HTERT RPE-1 (cell line): ENCODE measurements around the gene PDIK1L.

Source experiments
- in situ Hi-C: fragments of 300-500 bp; cut with MboI; formaldehyde crosslinking; loops from 4 replicates; pipeline ENCODE4 v1.14.3; 2020; ENCODE audit warnings: low sequenced_read_pairs

Gene PDIK1L

GRCh38 chr1:26153966-26154532, 42.4 kb downstream of the PDIK1L start:
- in situ Hi-C loops = no loop called here

GRCh38 chr1:26154750-26155149, 43.1 kb downstream of the PDIK1L start:
- in situ Hi-C loops = no loop called here

GRCh38 chr1:26155370-26156284, 44.0 kb downstream of the PDIK1L start:
- in situ Hi-C loops = no loop called here

- in situ Hi-C loops = no loop called here
These were observed 44.8 kb downstream of the PDIK1L start for GRCh38 chr1:26156285-26157038.

GRCh38 chr1:26158271-26158907, 46.8 kb downstream of the PDIK1L start:
- in situ Hi-C loops = no loop called here

GRCh38 chr1:26158908-26159742, 47.5 kb downstream of the PDIK1L start, which contains the start of gene FAM110D:
TSS of gene FAM110D (plus strand) at chr1:26159079. CDS start at chr1:26161292, 2,213 bp downstream.
- in situ Hi-C loops = no loop called here

GRCh38 chr1:26159743-26160039, 48.1 kb downstream of the PDIK1L start:
- in situ Hi-C loops = no loop called here

GRCh38 chr1:26160527-26161414, 49.1 kb downstream of the PDIK1L start:
- in situ Hi-C loops = no loop called here

GRCh38 chr1:26161415-26162219, 50.0 kb downstream of the PDIK1L start:
- in situ Hi-C loops = no loop called here

GRCh38 chr1:26162220-26162709, 50.6 kb downstream of the PDIK1L start:
- in situ Hi-C loops = no loop called here

- in situ Hi-C loops = no loop called here
These were observed 52.0 kb downstream of the PDIK1L start for GRCh38 chr1:26163684-26164035.

GRCh38 chr1:26164036-26164860, 52.6 kb downstream of the PDIK1L start:
- in situ Hi-C loops = no loop called here

GRCh38 chr1:26164861-26165842, 53.5 kb downstream of the PDIK1L start:
- in situ Hi-C loops = no loop called here

GRCh38 chr1:26166719-26167281, 55.2 kb downstream of the PDIK1L start:
- in situ Hi-C loops = no loop called here

GRCh38 chr1:26168410-26169197, 57.0 kb downstream of the PDIK1L start, which contains the start of gene C1orf232:
TSS of gene C1orf232 (minus strand) at chr1:26168963. CDS start at chr1:26168499, 464 bp downstream.
- in situ Hi-C loops = no loop called here
